ENCODE results near the gene ZNF175. TPM values are rescaled to one million over a fixed set of nuclear protein-coding genes. Genes with fewer than 3 reads are reported as not detected.

The ZNF175 gene
- total and polyA plus RNA-seq, 9 of the 15 experiments (the other 6 are each of a cell fraction or from before 2014, with no cell fraction given): 3.7 to 37.9 (median 14.0) TPM

- TF ChIP-seq ZBTB26 (CRISPR knock-in tag; IDR thresholded peaks at IDR 0.05) (no peak), YBX1 (IDR thresholded peaks at IDR 0.05) (no peak), NCOR1 (IDR thresholded peaks at IDR 0.05) (peak; percentile 64), CCNT2 (IDR thresholded peaks at IDR 0.05; ENCODE audit: borderline replicate concordance, extremely low read depth, insufficient read length, low read depth, low read length) (no peak), SMC3 (conservative IDR thresholded peaks at IDR 0.05; ENCODE audit: insufficient read depth, low read depth, low read length) (no peak), TBL1XR1 (IDR thresholded peaks at IDR 0.05; ENCODE audit: low read length in 2 of 2) (0 out of 4 replicates have a peak, but pooled peaks of 1 of the 2 experiments have one; percentile 11), EP300 (IDR thresholded peaks at IDR 0.05; ENCODE audit: low read length) (peak; percentile 75), ZNF79 (CRISPR knock-in tag; IDR thresholded peaks at IDR 0.05; ENCODE audit: low read depth) (0 out of 2 replicates have a peak, but pooled peaks have one; percentile 12), ETV1 (tag; conservative IDR thresholded peaks at IDR 0.05; ENCODE audit: low read depth) (peak; percentile 92), NR4A1 (CRISPR knock-in tag; IDR thresholded peaks at IDR 0.05) (no peak), NR4A1 (tag; IDR thresholded peaks at IDR 0.05) (peak; percentile 52; the same call in 1 of the 2 replicates), GATAD2A (IDR thresholded peaks at IDR 0.05) (0 out of 2 replicates have a peak, but pooled peaks have one; percentile 57), MYC (IDR thresholded peaks at IDR 0.05; ENCODE audit: low read depth, low read length) (no peak), MYC (CRISPR knock-in tag; IDR thresholded peaks at IDR 0.05; ENCODE audit: borderline replicate concordance, low read depth) (no peak), CEBPB (tag; IDR thresholded peaks at IDR 0.05) (0 out of 2 replicates have a peak, but pooled peaks have one; percentile 23), XRCC4 (IDR thresholded peaks at IDR 0.05; ENCODE audit: extremely low read depth, insufficient read depth, insufficient read length) (no peak), SMAD4 (CRISPR knock-in tag; conservative IDR thresholded peaks at IDR 0.05) (peak; percentile 61; the same call in 1 of the 2 replicates), TEAD2 (tag; IDR thresholded peaks at IDR 0.05) (0 out of 2 replicates have a peak, but pooled peaks have one; percentile 60), LEF1 (IDR thresholded peaks at IDR 0.05) (peak; percentile 24; the same call in 1 of the 2 replicates), ZNF395 (CRISPR knock-in tag; IDR thresholded peaks at IDR 0.05) (peak; percentile 6; the same call in 1 of the 2 replicates), C11orf30 (IDR thresholded peaks at IDR 0.05; ENCODE audit: low read depth) (no peak), GTF2F1 (IDR thresholded peaks at IDR 0.05; ENCODE audit: low read depth, low read length) (no peak), KLF16 (IDR thresholded peaks at IDR 0.05) (peak; percentile 63), SAP30 (IDR thresholded peaks at IDR 0.05; ENCODE audit: borderline replicate concordance, insufficient read depth, low read depth, low read length, poor library complexity, severe bottlenecking) (no peak), RNF2 (IDR thresholded peaks at IDR 0.05) (peak; percentile 94; the same call in 1 of the 2 replicates), RBM39 (optimal IDR thresholded peaks at IDR 0.05; ENCODE audit: low read depth, low read length) (no peak), SOX6 (IDR thresholded peaks at IDR 0.05) (peak; percentile 36; the same call in 1 of the 2 replicates), NCOA1 (IDR thresholded peaks at IDR 0.05; ENCODE audit: low read depth) (peak; percentile 17; the same call in 1 of the 2 replicates), MTA3 (IDR thresholded peaks at IDR 0.05; ENCODE audit: borderline replicate concordance) (peak; percentile 54; the same call in 1 of the 2 replicates), SMARCA4 (IDR thresholded peaks at IDR 0.05) (peak; percentile 56; the same call in 1 of the 2 replicates), CBFA2T3 (IDR thresholded peaks at IDR 0.05) (peak; percentile 63)
These were observed 4.5 kb upstream of the ZNF175 start (continued) for GRCh38 chr19:51566489-51567100.

Data from K562 (cell line).